Smooth muscle cell (in vitro differentiated cells): ENCODE results near the gene RTKN2. TPM values are rescaled to one million over a fixed set of nuclear protein-coding genes. Genes with fewer than 3 reads are reported as not detected.

ENCODE experiments used
- DNase-seq: peaks from one replicate; lab custom pipeline; 2025; ENCODE audit not compliant: unreplicated experiment; lab: John Stamatoyannopoulos, UW
- H2AFZ ChIP-seq: fragments of 200-600 bp; sonication (generic); 2 replicates; pipeline ENCODE4 v1.6.0; 2016; ENCODE audit warnings: antibody characterized with exemption, low read depth, mild to moderate bottlenecking
- H3F3A ChIP-seq: fragments of 200-600 bp; sonication (generic); 2 replicates; pipeline ENCODE4 v1.6.0; 2017; ENCODE audit warnings: antibody characterized with exemption, low read depth
- H3K27ac ChIP-seq: fragments of 200-600 bp; sonication (generic); 2 replicates; pipeline ENCODE4 v1.5.1; 2016; ENCODE audit warnings: low read depth, mild to moderate bottlenecking
- H3K27me3 ChIP-seq: fragments of 200-600 bp; sonication (generic); 2 replicates; pipeline ENCODE4 v1.6.1; 2016; ENCODE audit warnings: low read depth, mild to moderate bottlenecking
- H3K36me3 ChIP-seq: fragments of 200-600 bp; sonication (generic); 2 replicates; pipeline ENCODE4 v1.5.1; 2016; ENCODE audit warnings: low read depth
- H3K4me1 ChIP-seq: fragments of 200-600 bp; sonication (generic); 2 replicates; pipeline ENCODE4 v1.5.1; 2016; ENCODE audit warnings: low read depth
- H3K4me2 ChIP-seq: fragments of 200-600 bp; sonication (generic); 2 replicates; pipeline ENCODE4 v1.6.0; 2016; ENCODE audit warnings: mild to moderate bottlenecking
- H3K4me3 ChIP-seq: fragments of 200-600 bp; sonication (generic); 2 replicates; pipeline ENCODE4 v1.5.1; 2016; ENCODE audit warnings: mild to moderate bottlenecking
- H3K79me2 ChIP-seq: fragments of 200-600 bp; sonication (generic); 2 replicates; pipeline ENCODE4 v1.6.0; 2016; ENCODE audit warnings: low read depth, mild to moderate bottlenecking
- H3K9ac ChIP-seq: fragments of 200-600 bp; sonication (generic); 2 replicates; pipeline ENCODE4 v1.6.0; 2016; ENCODE audit warnings: low read depth
- H3K9me3 ChIP-seq: fragments of 200-600 bp; sonication (generic); replicated peaks from 2 replicates; pipeline ENCODE4 v1.5.1; 2016; ENCODE audit warnings: low read depth
- H4K20me1 ChIP-seq: fragments of 200-600 bp; sonication (generic); 2 replicates; pipeline ENCODE4 v1.6.0; 2016; ENCODE audit warnings: low read depth
- WGBS: methylation state at CpG from one replicate; pipeline ENCODE4 v1.1.7; 2016; ENCODE audit warnings: low lambda C conversion rate; 5-methylcytosine and 5-hydroxymethylcytosine counted together
- polyA plus RNA-seq: library from polyadenylated mRNA; unstranded; fragments of >200 nt; fragmentation: Nextera tagmentation; extraction: Ambion mirVana; gene quantifications from 2 replicates; pipeline ENCODE4 v1.2.1, GENCODE V29; 2016
- total RNA-seq: library from RNA; depleted of rRNA; stranded (reverse); fragments of >200 nt; gene quantifications from 2 replicates; pipeline ENCODE4 v1.2.3, GENCODE V29; 2014
- TF ChIP-seq, protein P1 (sequence below): fragments of 200-600 bp; sonication (generic); IDR thresholded peaks from 2 replicates; pipeline ENCODE4 v1.5.1; 2017; ENCODE audit warnings: borderline replicate concordance, mild to moderate bottlenecking, antibody characterized with exemption; ENCODE audit not compliant: insufficient read depth, poor library complexity, severe bottlenecking

The RTKN2 gene
- total and polyA plus RNA-seq, 2 experiments from 2014 or later = 1.6 to 4.9 TPM

DNA sequence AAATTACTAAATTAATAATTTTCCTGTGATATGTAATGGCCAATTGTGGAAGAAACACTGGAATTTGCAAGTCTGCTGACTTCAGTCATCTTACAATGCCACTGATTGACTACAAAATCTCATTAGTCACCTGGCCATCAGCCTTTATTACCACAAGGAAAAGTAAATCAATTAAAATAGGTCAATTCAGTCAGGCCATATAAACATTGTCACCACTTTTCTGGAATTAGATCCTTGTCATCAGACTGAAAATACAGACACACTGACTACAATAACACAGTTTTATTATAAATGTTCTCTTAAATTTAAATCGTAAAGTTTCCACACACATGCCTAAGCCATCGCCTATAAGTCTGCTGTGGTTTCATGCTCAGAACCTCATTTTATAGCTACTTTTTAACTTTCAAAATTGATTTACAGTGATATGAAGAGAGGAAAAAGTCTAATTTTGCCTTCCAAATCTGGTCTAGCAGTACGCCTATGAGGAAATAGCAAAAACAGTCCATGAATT lies 54.2 kb downstream of the RTKN2 start:
- Histone ChIP-seq H4K20me1 (no peaks in the 10 kb centered on the region), H3K36me3 (no peaks in the 10 kb centered on the region), H3K79me2 (no peaks in the 10 kb centered on the region), H3K9ac (no peak overlapping the region), H3K27ac (no peak overlapping the region), H3K4me2 (no peak overlapping the region), H3K4me1 (no peaks in the 10 kb centered on the region), H3K4me3 (no peak overlapping the region), H2AFZ (no peak overlapping the region), H3F3A (no peaks in the 10 kb centered on the region), H3K9me3 (no peaks in the 10 kb centered on the region), H3K27me3 (no peaks in the 10 kb centered on the region)
- no peak for DNase-seq
- 92% methylated on average over 3 of the region's 3 CpGs for WGBS
- TF ChIP-seq, protein P1, sequence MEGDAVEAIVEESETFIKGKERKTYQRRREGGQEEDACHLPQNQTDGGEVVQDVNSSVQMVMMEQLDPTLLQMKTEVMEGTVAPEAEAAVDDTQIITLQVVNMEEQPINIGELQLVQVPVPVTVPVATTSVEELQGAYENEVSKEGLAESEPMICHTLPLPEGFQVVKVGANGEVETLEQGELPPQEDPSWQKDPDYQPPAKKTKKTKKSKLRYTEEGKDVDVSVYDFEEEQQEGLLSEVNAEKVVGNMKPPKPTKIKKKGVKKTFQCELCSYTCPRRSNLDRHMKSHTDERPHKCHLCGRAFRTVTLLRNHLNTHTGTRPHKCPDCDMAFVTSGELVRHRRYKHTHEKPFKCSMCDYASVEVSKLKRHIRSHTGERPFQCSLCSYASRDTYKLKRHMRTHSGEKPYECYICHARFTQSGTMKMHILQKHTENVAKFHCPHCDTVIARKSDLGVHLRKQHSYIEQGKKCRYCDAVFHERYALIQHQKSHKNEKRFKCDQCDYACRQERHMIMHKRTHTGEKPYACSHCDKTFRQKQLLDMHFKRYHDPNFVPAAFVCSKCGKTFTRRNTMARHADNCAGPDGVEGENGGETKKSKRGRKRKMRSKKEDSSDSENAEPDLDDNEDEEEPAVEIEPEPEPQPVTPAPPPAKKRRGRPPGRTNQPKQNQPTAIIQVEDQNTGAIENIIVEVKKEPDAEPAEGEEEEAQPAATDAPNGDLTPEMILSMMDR = no peak

DNA sequence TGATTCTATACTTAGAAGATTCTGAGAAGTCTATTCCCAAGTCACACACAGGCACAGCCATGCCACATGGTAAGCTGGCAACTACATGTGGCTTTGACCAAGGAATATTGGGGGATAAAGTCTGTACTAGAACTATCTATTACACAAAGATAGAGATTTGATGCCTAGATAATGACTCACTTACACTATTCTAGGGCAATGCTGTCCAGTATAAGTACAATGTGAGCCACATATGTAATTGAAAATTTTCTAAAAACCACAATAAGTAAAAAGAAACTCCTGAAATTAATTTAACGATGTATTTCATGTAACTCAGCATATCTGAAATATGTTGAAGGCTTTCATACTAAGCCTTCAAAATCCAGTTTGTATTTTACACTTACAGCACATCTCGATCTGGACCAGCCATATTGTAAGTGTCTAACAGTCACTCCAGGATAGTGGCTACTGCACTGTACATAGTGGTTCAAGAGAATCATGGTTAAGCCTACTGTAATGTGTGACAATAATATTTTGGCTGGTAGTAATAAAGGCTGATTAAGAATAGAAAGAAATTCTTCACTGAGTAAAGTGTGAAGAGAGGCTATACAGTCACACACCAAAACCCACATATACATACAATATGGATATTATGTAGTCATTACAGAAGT lies 62.8 kb downstream of the RTKN2 start:
- Histone ChIP-seq H4K20me1 (no peaks in the 10 kb centered on the region), H3F3A (no peaks in the 10 kb centered on the region), H3K4me2 (no peak overlapping the region), H3K9me3 (no peaks in the 10 kb centered on the region), H3K27ac (no peak overlapping the region), H3K4me3 (no peak overlapping the region), H3K36me3 (no peaks in the 10 kb centered on the region), H3K9ac (no peak overlapping the region), H3K4me1 (no peaks in the 10 kb centered on the region), H3K79me2 (no peaks in the 10 kb centered on the region), H2AFZ (no peak overlapping the region), H3K27me3 (no peaks in the 10 kb centered on the region)
- TF ChIP-seq, protein P1 = no peak
- 92% methylated on average over 2 of the region's 2 CpGs for WGBS
- no peak for DNase-seq

DNA sequence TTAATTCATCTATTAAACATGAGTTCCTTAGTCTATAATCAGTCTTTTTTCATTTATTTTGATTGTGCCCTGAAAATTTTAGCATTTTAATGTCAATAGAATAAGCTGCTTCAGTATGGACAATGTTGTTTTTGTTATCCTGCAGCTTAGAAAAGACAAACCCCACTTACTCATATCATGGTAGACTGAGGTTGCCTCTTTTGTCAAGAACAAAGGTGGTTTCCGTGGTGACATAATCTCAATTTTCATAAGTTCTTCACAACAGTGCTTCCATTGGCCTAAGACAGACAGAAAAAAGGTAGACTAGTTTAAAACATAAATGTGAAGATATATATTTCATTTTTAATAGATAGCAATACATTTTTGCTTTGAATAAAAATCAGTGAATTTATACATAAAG lies 69.1 kb downstream of the RTKN2 start:
- no peaks in the 10 kb centered on the region for H3K36me3 ChIP-seq
- H3K4me1 ChIP-seq = no peaks in the 10 kb centered on the region
- H3K79me2 ChIP-seq = no peaks in the 10 kb centered on the region

More for the DNA sequence above, 69.1 kb downstream of the RTKN2 start:
- Histone ChIP-seq H3K4me3 (no peak overlapping the region), H3K27me3 (no peaks in the 10 kb centered on the region), H3F3A (no peaks in the 10 kb centered on the region), H3K4me2 (no peak overlapping the region), H3K9ac (no peak overlapping the region), H4K20me1 (no peaks in the 10 kb centered on the region), H3K27ac (no peak overlapping the region), H3K9me3 (no peaks in the 10 kb centered on the region), H2AFZ (no peak overlapping the region)
- 97% methylated on average over 1 of the region's 1 CpG for WGBS
- DNase-seq = no peak
- TF ChIP-seq, protein P1 = no peak
